Kasumi-1 (cell line): ENCODE measurements around the gene COX4I2.
"Not testable (repeated sequence)": the region's sequence is repeated elsewhere in the genome, so short reads cannot be mapped to it uniquely, and the experiment has no call there.

ENCODE experiments used
- DNase-seq, 2 experiments: peaks; one replicate each; lab custom pipeline; 2025; lab: John Stamatoyannopoulos, UW

The COX4I2 gene

DNA sequence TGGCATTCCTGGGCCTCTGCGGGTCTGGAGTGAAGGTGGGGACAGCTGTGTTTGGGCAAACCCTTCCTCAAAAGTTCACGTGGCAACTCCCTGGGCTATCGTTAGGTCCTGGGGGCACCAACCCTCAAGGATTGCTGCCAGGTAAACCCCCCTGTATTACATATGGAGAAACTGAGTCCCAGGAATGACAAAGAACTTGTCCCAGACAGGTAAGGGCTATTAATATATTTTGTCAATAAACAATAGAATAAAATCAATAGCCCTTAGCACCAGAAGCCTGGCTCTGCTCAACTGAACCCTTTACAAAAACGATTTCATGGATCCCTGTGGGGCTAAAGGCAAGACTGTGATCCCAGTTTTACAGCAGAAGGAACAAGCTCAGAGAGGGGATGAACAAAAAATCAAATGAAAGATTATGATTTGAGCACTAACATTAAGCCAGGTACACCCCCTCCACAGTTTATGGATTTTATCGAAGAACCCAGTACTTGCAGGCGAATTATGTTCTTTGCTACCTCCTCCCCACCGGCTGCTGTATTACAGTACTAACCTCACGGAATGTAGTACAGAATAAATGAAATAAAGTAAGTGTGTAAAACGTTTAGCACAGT, 30.0 kb upstream of the COX4I2 start:
- DNase-seq = no peak

DNA sequence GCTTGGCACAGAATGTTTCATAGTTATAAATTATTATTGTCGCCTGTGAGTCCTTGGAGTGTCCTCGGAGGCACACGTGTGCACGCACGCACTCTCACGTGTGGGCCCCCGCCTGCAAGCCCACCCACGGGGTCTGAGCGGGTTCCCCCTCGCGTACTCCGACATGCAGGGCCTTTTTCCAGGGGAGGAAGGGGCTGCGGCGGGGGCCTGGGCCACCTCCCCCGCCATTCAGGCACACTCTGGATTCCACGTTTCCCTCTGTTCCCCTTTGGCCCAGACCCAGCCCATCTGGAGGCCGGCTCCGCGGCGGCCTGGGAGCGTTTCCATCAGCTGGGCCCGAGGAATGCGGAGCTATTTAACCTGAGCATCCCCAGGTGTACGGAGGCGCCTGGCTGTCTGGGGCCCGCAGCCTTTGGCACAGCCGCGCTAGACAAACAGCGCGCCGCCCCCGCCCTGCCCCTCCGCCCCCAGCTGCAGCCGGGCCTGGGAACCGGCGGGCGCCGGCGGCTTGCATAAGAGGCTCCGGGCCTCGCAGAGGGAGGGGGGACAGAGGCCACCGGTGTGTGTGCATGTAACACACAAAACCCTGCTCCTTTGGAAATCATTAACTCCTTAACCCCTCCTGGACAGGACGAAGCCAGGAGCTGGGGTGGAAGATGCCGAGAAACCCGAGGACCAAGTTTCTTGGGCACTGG, 29.3 kb upstream of the COX4I2 start:
- no peak for DNase-seq

DNA sequence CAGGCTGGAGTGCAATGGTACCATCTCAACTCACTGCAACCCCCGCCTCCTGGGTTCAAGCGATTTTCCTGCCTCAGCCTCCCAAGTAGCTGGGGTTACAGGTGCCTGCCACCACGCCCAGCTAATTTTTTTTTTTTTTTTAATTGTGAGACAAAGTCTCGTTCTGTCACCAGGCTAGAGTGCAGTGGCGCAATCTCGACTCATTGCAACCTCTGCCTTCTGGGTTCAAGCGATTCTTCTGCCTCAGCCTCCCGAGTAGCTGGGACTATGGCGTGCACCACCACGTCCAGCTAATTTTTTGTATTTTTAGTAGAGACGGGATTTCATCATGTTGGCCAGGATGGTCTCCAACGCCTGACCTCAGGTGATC, 25.5 kb upstream of the COX4I2 start:
- DNase-seq = not testable (repeated sequence)

DNA sequence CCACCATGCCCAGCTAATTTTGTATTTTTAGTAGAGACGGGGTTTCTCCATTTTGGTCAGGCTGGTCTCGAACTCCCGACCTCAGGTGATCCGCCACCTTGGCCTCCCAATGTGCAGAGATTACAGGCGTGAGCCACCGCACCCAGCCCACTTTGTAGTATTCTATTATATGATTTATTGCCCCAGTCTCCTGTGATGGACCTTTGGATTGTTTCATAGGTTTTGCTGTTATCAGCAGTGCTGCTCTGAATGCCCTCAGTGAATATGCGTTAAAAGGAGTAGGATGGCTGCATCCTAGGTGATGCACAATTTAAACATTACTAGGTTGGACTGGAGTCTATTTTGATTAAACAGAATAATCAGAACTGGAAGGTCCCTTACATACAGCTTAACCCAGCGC, 22.3 kb upstream of the COX4I2 start:
- no peak for DNase-seq

GRCh38 chr20:31617432-31618104, 20.1 kb upstream of the COX4I2 start:
- DNase-seq = peak; percentile 97

GRCh38 chr20:31620246-31620645, 17.5 kb upstream of the COX4I2 start:
- no peak for DNase-seq

DNA sequence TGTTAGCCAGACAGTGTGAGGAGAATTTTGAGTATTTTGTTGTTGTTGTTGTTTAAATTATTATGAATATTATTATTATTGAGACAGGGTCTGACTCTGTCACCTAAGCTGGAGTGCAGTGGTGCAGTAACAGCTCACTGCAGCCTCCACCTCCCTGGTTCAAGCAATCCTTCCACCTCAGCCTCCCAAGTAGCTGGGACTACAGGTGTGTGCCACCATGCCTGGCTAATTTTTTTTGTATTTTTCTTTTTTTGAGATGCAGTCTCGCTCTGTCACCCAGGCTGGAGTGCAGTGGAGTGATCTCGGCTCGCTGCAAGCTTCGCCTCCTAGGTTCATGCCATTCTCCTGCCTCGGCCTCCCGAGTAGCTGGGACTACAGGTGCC, 14.6 kb upstream of the COX4I2 start:
- not testable (repeated sequence) for DNase-seq

- not testable (repeated sequence) for DNase-seq
Observed at GRCh38 chr20:31626534-31626933, 11.2 kb upstream of the COX4I2 start.

DNA sequence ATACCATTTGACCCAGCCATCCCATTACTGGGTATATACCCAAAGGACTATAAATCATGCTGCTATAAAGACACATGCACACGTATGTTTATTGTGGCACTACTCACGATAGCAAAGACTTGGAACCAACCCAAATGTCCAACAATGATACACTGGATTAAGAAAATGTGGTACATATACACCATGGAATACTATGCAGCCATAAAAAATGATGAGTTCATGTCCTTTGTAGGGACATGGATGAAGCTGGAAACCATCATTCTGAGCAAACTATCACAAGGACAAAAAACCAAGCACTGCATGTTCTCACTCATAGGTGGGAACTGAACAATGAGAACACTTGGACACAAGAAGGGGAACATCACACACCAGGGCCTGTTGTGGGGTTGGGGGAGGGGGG, 9.7 kb upstream of the COX4I2 start:
- DNase-seq = not testable (repeated sequence)

DNA sequence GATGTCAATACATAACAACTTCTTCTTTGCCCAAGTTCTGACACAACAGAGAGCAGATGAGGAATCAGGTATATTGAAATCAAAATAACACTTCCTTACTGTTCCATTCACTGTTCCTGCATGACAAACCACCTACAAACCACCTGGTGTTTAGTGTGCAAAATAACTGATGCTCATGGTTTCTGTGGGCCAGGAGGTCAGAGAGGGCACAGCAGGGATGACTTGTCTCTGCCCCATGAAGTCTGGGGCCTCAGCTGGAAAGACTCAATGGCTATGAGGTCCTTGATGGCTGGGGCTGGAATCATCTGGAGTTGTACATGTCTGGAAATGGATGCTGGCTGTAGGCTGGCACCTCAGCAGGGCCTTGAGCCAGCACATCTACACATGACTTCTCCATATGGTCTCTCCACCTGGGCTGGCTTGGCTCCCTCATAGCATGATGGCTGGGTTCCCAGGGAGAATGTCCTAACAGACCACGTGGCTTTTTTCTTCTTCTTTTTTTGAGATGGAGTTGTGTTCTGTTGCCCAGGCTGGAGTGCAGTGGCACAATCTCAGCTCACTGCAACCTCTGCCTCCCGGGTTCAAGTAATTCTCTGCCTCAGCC, 7.4 kb upstream of the COX4I2 start:
- DNase-seq = no peak

DNA sequence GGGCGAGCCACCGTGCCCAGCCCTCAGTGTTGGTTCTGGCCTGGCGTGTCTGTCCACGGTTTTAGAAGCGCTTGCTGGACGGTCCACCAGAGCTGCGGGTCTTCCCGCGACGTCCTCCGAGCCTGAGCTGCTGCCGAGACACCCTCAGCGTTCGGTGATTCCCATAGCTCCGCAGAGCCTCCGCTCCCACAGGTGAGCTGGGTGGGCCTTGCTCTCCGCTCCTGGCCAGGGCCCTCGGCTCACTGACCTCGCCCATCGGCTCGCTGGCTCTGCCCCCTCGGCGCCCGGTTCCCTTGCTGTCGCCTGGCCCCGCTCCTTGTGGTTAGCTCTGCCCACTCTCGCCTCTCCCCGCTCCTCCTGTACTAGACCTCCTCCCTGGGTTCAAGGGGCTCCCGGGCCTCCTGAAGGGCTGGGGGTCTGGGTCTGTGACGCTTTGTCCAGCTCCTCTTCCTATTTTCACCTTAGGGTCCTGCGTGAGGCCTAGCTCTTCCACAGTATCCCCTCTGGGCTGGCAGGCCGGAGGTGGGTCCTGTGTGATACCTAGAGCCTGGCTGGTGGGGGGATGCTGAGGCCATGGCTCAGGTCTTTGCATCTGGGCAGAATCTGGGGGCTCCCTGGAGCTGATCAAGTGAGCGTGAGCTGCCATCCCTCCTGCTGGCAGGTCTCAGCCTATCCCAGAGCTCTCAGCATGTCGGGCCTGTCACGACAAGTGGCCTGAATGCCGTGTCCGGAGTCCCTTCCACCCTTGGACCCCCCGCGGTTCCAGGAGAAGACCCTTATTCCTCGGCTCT, 5.0 kb upstream of the COX4I2 start:
- DNase-seq = no peak

DNA sequence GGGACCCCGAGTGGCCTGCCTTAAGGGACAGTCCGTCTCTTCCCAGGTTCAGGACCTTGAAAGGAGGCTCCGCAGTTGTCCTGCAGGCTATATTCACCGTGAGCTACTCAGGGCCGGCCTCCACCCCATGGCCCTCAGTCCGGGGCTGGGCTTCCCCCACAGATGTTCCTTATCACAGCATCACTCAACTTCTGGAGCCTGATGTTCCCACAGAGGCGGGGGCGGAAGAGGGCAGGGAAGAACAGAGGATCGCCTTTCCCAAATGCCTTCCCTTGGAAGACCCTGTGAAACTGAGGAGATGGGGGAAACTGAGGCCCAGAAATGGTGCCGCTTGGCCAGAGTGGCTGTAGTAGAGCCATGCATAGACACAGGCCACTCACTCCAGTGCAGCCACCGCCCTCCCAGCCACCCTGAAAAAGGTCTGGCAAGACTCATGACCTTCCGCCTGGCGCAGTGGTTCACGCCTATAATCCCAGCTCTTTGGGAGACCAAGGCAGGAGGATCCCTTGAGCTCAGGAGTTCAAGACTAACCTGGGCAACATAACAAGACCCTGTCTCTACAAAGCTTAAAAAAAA, 4.3 kb upstream of the COX4I2 start:
- DNase-seq = no peak

DNA sequence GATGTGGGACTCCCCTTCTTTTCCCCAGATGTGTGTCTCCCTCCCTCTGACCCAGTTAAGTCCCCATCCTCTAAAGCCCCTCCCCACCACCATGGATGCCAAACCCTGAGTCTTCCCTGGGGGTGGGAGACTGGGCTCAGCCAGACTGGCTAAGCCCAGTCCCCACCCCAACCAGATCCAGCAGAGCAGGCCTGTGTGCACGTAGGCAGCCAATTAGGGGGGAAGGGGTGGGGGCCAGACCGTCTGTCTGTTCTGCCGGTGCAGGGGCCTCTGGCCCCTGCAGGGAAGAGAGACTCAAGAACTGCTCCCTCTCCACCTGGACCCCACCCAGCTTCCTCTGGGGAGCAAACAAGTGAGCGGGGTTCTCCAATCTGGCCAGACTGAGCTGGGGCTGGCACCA, 605 bp downstream of the COX4I2 start:
- DNase-seq = no peak

- no peak for DNase-seq
Observed at GRCh38 chr20:31638816-31639215, 1.1 kb downstream of the COX4I2 start.

- DNase-seq = no peak
Observed at GRCh38 chr20:31640259-31640658, 2.5 kb downstream of the COX4I2 start.

- no peak for DNase-seq
Observed at GRCh38 chr20:31641391-31641790, 3.7 kb downstream of the COX4I2 start.

DNA sequence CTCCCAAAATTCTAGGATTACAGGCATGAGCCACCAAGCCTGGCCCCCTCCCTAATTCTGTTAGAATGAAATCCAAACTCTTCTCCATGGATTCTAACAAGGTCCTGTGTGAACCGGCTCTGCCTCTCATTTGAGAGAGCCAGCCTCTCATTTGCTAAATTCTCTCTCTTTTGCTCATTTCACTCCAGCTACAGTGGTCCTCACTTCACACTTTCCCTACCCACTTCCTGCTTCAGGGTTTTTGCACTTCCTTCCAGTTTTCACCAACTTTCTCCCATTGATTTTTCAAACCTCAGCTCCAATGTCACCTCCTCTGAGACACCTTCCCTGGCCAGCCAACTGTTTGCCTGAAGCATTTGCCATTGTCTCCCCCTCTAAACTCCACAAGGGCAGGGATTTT, 5.1 kb downstream of the COX4I2 start:
- peak; percentile 16 for DNase-seq

GRCh38 chr20:31643522-31643921, 5.8 kb downstream of the COX4I2 start:
- DNase-seq = no peak

- DNase-seq = no peak
Observed at GRCh38 chr20:31644701-31645100, 7.0 kb downstream of the COX4I2 start.

GRCh38 chr20:31648104-31648503, 10.4 kb downstream of the COX4I2 start:
- DNase-seq = not testable (repeated sequence)

GRCh38 chr20:31652917-31653396, 15.2 kb downstream of the COX4I2 start:
- no peak for DNase-seq

GRCh38 chr20:31653561-31653960, 15.8 kb downstream of the COX4I2 start:
- DNase-seq = no peak
